SU-DHL-6 (cell line): ENCODE results near the gene DYNLT3.

Experiments used
- H2AFZ ChIP-seq: fragments of 200-600 bp; sonication (generic); 2 replicates; pipeline ENCODE4 v1.6.1; 2014; ENCODE audit warnings: low read depth, mild to moderate bottlenecking, moderate library complexity, mixed read lengths, antibody characterized with exemption, low read length; ENCODE audit not compliant: severe bottlenecking
- H3F3A ChIP-seq: fragments of 200-600 bp; shearing (Covaris generic); 2 replicates; pipeline ENCODE4 v1.6.0; 2016; ENCODE audit warnings: antibody characterized with exemption, mild to moderate bottlenecking; ENCODE audit not compliant: insufficient read depth
- H3K27ac ChIP-seq: fragments of 200-600 bp; sonication (generic); 2 replicates; pipeline ENCODE4 v1.5.1; 2016; ENCODE audit warnings: low read depth, mild to moderate bottlenecking, low read length, moderate library complexity, mixed read lengths
- H3K27me3 ChIP-seq: fragments of 200-600 bp; sonication (generic), shearing (Covaris generic); 2 replicates; pipeline ENCODE4 v1.6.0; 2014; ENCODE audit warnings: mild to moderate bottlenecking, low read length
- H3K36me3 ChIP-seq: fragments of 200-600 bp; sonication (generic); 2 replicates; pipeline ENCODE4 v1.6.1; 2014; ENCODE audit warnings: mild to moderate bottlenecking, low read length, mixed read lengths
- H3K4me2 ChIP-seq: fragments of 300-600, 200-600 bp; shearing (Covaris generic), sonication (generic); 2 replicates; pipeline ENCODE4 v1.6.0; 2014; ENCODE audit warnings: low read length, low read depth, mild to moderate bottlenecking; ENCODE audit not compliant: poor library complexity, severe bottlenecking
- H3K4me3 ChIP-seq: fragments of 200-600 bp; sonication (generic); 2 replicates; pipeline ENCODE4 v1.5.1; 2014; ENCODE audit warnings: antibody characterized with exemption, low read length, mild to moderate bottlenecking, mixed read lengths; ENCODE audit not compliant: insufficient read depth, poor library complexity, severe bottlenecking
- H3K79me2 ChIP-seq: fragments of 200-600 bp; sonication (generic); 2 replicates; pipeline ENCODE4 v1.6.1; 2014; ENCODE audit warnings: mild to moderate bottlenecking, low read length, moderate library complexity; ENCODE audit not compliant: insufficient read depth
- H3K9ac ChIP-seq: fragments of 200-600 bp; sonication (generic); 2 replicates; pipeline ENCODE4 v1.7.0; 2014; ENCODE audit warnings: mild to moderate bottlenecking, low read length
- H3K9me2 ChIP-seq: fragments of 200-600 bp; sonication (generic); replicated peaks from 2 replicates; pipeline ENCODE4 v1.6.1; 2014; ENCODE audit warnings: low read length; ENCODE audit not compliant: insufficient read depth
- H3K9me3 ChIP-seq: fragments of 200-600 bp; sonication (generic); 2 replicates; pipeline ENCODE4 v1.6.1; 2014; ENCODE audit warnings: low read length, mixed read lengths; ENCODE audit not compliant: insufficient read depth
- H4K20me1 ChIP-seq: fragments of 200-600 bp; sonication (generic); 2 replicates; pipeline ENCODE4 v1.6.1; 2014; ENCODE audit warnings: low read depth, mild to moderate bottlenecking, antibody characterized with exemption, low read length, moderate library complexity, mixed read lengths
- CTCF ChIP-seq: fragments of 200-600 bp; sonication (generic); IDR thresholded peaks from one replicate; pipeline ENCODE4 v1.5.1; 2017; ENCODE audit warnings: antibody characterized with exemption, mild to moderate bottlenecking, low read length, moderate library complexity; ENCODE audit not compliant: insufficient read depth, poor library complexity, severe bottlenecking
- EZH2phosphoT487 ChIP-seq: fragments of 200-600 bp; sonication (generic), shearing (Covaris generic); conservative IDR thresholded peaks from 2 replicates; pipeline ENCODE4 v1.6.1; 2018; ENCODE audit warnings: mild to moderate bottlenecking, antibody characterized with exemption, low read length, moderate library complexity, mixed read lengths

Gene DYNLT3

DNA sequence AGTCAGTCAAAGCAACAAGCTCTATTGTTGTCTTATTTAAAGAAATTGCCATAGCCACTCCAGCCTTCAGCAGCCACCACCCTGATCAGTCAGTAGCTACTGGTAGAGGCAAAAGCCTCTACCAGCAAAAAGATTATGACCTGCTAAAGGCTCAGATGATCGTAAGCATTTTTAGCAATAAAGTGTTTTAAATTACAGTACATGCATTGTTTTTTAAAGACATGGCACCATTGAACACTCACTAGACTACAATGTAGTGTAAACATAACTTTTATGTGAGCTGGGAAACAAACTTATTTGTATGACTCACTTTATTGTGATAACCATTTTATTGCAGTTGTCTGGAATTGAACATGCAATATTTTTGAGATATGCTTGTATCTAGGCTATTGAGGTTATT is 32.3 kb upstream of the DYNLT3 start:
- H3K27ac ChIP-seq = no peak overlapping the region
- no peak overlapping the region for H2AFZ ChIP-seq
- H3K79me2 ChIP-seq = no peaks in the 10 kb centered on the region
- H3K4me3 ChIP-seq = no peak overlapping the region
- H3F3A ChIP-seq = no peaks in the 10 kb centered on the region
- H3K36me3 ChIP-seq = no peaks in the 10 kb centered on the region
- no peaks in the 10 kb centered on the region for H3K9me3 ChIP-seq
- no peaks in the 10 kb centered on the region for H4K20me1 ChIP-seq
- no peaks in the 10 kb centered on the region for H3K27me3 ChIP-seq
- no peaks in the 10 kb centered on the region for H3K9me2 ChIP-seq
- H3K9ac ChIP-seq = no peak overlapping the region
- TF ChIP-seq CTCF (no peak), EZH2phosphoT487 (no peak)
- no peak overlapping the region for H3K4me2 ChIP-seq

- no peak overlapping the region for H3K27ac ChIP-seq
- H3K4me3 ChIP-seq = no peak overlapping the region
- H3K9me2 ChIP-seq = no peaks in the 10 kb centered on the region
- no peak overlapping the region for H3K4me2 ChIP-seq
- H3K36me3 ChIP-seq = no peaks in the 10 kb centered on the region
- TF ChIP-seq CTCF (no peak), EZH2phosphoT487 (no peak)
- no peaks in the 10 kb centered on the region for H3K9me3 ChIP-seq
- no peaks in the 10 kb centered on the region for H4K20me1 ChIP-seq
- H3F3A ChIP-seq = no peaks in the 10 kb centered on the region
- no peaks in the 10 kb centered on the region for H3K79me2 ChIP-seq
- no peak overlapping the region for H3K9ac ChIP-seq
- no peak overlapping the region for H2AFZ ChIP-seq
- no peaks in the 10 kb centered on the region for H3K27me3 ChIP-seq
Measured at GRCh38 chrX:37876716-37877115, 29.3 kb upstream of the DYNLT3 start.

GRCh38 chrX:37875675-37876074 is 28.3 kb upstream of the DYNLT3 start:
- no peak overlapping the region for H2AFZ ChIP-seq
- no peak overlapping the region for H3K9ac ChIP-seq
- H4K20me1 ChIP-seq = no peaks in the 10 kb centered on the region
- H3K4me2 ChIP-seq = no peak overlapping the region
- TF ChIP-seq EZH2phosphoT487 (no peak), CTCF (no peak)
- H3K79me2 ChIP-seq = no peaks in the 10 kb centered on the region
- H3K9me2 ChIP-seq = no peaks in the 10 kb centered on the region
- H3K27ac ChIP-seq = no peak overlapping the region
- H3K4me3 ChIP-seq = no peak overlapping the region
- H3K27me3 ChIP-seq = no peaks in the 10 kb centered on the region
- H3K36me3 ChIP-seq = no peaks in the 10 kb centered on the region
- H3F3A ChIP-seq = no peaks in the 10 kb centered on the region
- no peaks in the 10 kb centered on the region for H3K9me3 ChIP-seq

DNA sequence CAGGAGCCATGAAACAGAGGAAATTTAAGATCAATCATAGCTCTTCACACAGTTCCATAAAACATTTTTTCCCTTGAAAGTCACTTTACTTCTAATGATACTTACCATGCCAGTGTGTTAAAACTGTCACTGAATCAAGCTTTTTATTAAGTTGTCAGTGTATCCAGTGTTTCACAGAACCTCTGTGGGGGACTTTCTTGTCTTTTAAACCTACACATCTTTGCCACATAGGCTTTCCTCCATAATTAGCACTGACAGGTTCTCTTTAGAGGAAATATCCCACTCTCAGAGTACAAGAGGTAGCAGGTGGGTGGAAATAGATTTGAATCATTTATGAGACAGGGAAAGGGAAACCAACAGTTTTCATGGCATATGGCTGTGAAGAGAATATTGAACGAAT is 25.8 kb upstream of the DYNLT3 start:
- H3K9me2 ChIP-seq = no peaks in the 10 kb centered on the region
- no peaks in the 10 kb centered on the region for H3K36me3 ChIP-seq
- H3K4me3 ChIP-seq = no peak overlapping the region
- no peak for TF ChIP-seq EZH2phosphoT487
- no peak for TF ChIP-seq CTCF
- H3K27ac ChIP-seq = no peak overlapping the region
- no peak overlapping the region for H3K9ac ChIP-seq
- no peaks in the 10 kb centered on the region for H3K27me3 ChIP-seq
- H4K20me1 ChIP-seq = no peaks in the 10 kb centered on the region
- H3F3A ChIP-seq = no peaks in the 10 kb centered on the region
- no peak overlapping the region for H3K4me2 ChIP-seq
- H2AFZ ChIP-seq = no peak overlapping the region
- H3K79me2 ChIP-seq = no peaks in the 10 kb centered on the region
- H3K9me3 ChIP-seq = no peaks in the 10 kb centered on the region
